SU-DHL-6 (cell line): ENCODE results near the gene MUC12.

Experiments
- H2AFZ ChIP-seq: fragments of 200-600 bp; sonication (generic); 2 replicates; pipeline ENCODE4 v1.6.1; 2014; ENCODE audit warnings: low read depth, mild to moderate bottlenecking, moderate library complexity, mixed read lengths, antibody characterized with exemption, low read length; ENCODE audit not compliant: severe bottlenecking
- H3F3A ChIP-seq: fragments of 200-600 bp; shearing (Covaris generic); 2 replicates; pipeline ENCODE4 v1.6.0; 2016; ENCODE audit warnings: antibody characterized with exemption, mild to moderate bottlenecking; ENCODE audit not compliant: insufficient read depth
- H3K27ac ChIP-seq: fragments of 200-600 bp; sonication (generic); 2 replicates; pipeline ENCODE4 v1.5.1; 2016; ENCODE audit warnings: low read depth, mild to moderate bottlenecking, low read length, moderate library complexity, mixed read lengths
- H3K27me3 ChIP-seq: fragments of 200-600 bp; sonication (generic), shearing (Covaris generic); 2 replicates; pipeline ENCODE4 v1.6.0; 2014; ENCODE audit warnings: mild to moderate bottlenecking, low read length
- H3K36me3 ChIP-seq: fragments of 200-600 bp; sonication (generic); 2 replicates; pipeline ENCODE4 v1.6.1; 2014; ENCODE audit warnings: mild to moderate bottlenecking, low read length, mixed read lengths
- H3K4me2 ChIP-seq: fragments of 300-600, 200-600 bp; shearing (Covaris generic), sonication (generic); 2 replicates; pipeline ENCODE4 v1.6.0; 2014; ENCODE audit warnings: low read length, low read depth, mild to moderate bottlenecking; ENCODE audit not compliant: poor library complexity, severe bottlenecking
- H3K4me3 ChIP-seq: fragments of 200-600 bp; sonication (generic); 2 replicates; pipeline ENCODE4 v1.5.1; 2014; ENCODE audit warnings: antibody characterized with exemption, low read length, mild to moderate bottlenecking, mixed read lengths; ENCODE audit not compliant: insufficient read depth, poor library complexity, severe bottlenecking
- H3K79me2 ChIP-seq: fragments of 200-600 bp; sonication (generic); 2 replicates; pipeline ENCODE4 v1.6.1; 2014; ENCODE audit warnings: mild to moderate bottlenecking, low read length, moderate library complexity; ENCODE audit not compliant: insufficient read depth
- H3K9ac ChIP-seq: fragments of 200-600 bp; sonication (generic); 2 replicates; pipeline ENCODE4 v1.7.0; 2014; ENCODE audit warnings: mild to moderate bottlenecking, low read length
- H3K9me2 ChIP-seq: fragments of 200-600 bp; sonication (generic); replicated peaks from 2 replicates; pipeline ENCODE4 v1.6.1; 2014; ENCODE audit warnings: low read length; ENCODE audit not compliant: insufficient read depth
- H3K9me3 ChIP-seq: fragments of 200-600 bp; sonication (generic); 2 replicates; pipeline ENCODE4 v1.6.1; 2014; ENCODE audit warnings: low read length, mixed read lengths; ENCODE audit not compliant: insufficient read depth
- H4K20me1 ChIP-seq: fragments of 200-600 bp; sonication (generic); 2 replicates; pipeline ENCODE4 v1.6.1; 2014; ENCODE audit warnings: low read depth, mild to moderate bottlenecking, antibody characterized with exemption, low read length, moderate library complexity, mixed read lengths
- CTCF ChIP-seq: fragments of 200-600 bp; sonication (generic); IDR thresholded peaks from one replicate; pipeline ENCODE4 v1.5.1; 2017; ENCODE audit warnings: antibody characterized with exemption, mild to moderate bottlenecking, low read length, moderate library complexity; ENCODE audit not compliant: insufficient read depth, poor library complexity, severe bottlenecking
- EZH2phosphoT487 ChIP-seq: fragments of 200-600 bp; sonication (generic), shearing (Covaris generic); conservative IDR thresholded peaks from 2 replicates; pipeline ENCODE4 v1.6.1; 2018; ENCODE audit warnings: mild to moderate bottlenecking, antibody characterized with exemption, low read length, moderate library complexity, mixed read lengths

Gene MUC12

GRCh38 chr7:100963874-100964273 lies 5.5 kb upstream of the MUC12 start:
- no peak overlapping the region for H3K4me2 ChIP-seq
- H3F3A ChIP-seq, result no peaks in the 10 kb centered on the region
- no peak overlapping the region for H3K4me3 ChIP-seq
- H3K9ac ChIP-seq, result no peak overlapping the region
- no peaks in the 10 kb centered on the region for H3K9me2 ChIP-seq
- no peaks in the 10 kb centered on the region for H3K9me3 ChIP-seq
- no peak overlapping the region for H3K27ac ChIP-seq
- no peak overlapping the region for H2AFZ ChIP-seq
- H3K27me3 ChIP-seq, result no peaks in the 10 kb centered on the region
- no peaks in the 10 kb centered on the region for H3K79me2 ChIP-seq
- no peaks in the 10 kb centered on the region for H4K20me1 ChIP-seq
- no peaks in the 10 kb centered on the region for H3K36me3 ChIP-seq
- TF ChIP-seq EZH2phosphoT487, result no peak
- no peak for TF ChIP-seq CTCF

- Histone ChIP-seq H4K20me1 (no peaks in the 10 kb centered on the region), H3K36me3 (no peaks in the 10 kb centered on the region), H3K9me2 (no peaks in the 10 kb centered on the region), H3K9ac (no peak overlapping the region), H3K4me3 (no peak overlapping the region), H3K27ac (no peak overlapping the region), H3K79me2 (no peaks in the 10 kb centered on the region), H3F3A (no peaks in the 10 kb centered on the region), H3K9me3 (no peaks in the 10 kb centered on the region), H3K27me3 (no peaks in the 10 kb centered on the region), H3K4me2 (no peak overlapping the region), H2AFZ (no peak overlapping the region)
- TF ChIP-seq EZH2phosphoT487 (no peak), CTCF (no peak)
These were observed 4.7 kb upstream of the MUC12 start for GRCh38 chr7:100964630-100965029.

- H3K36me3 ChIP-seq, result no peaks in the 10 kb centered on the region
- H4K20me1 ChIP-seq, result no peaks in the 10 kb centered on the region
- no peak for TF ChIP-seq EZH2phosphoT487
- no peak for TF ChIP-seq CTCF
- no peaks in the 10 kb centered on the region for H3F3A ChIP-seq
- no peaks in the 10 kb centered on the region for H3K9me2 ChIP-seq
- H3K27ac ChIP-seq, result no peak overlapping the region
- H3K27me3 ChIP-seq, result no peaks in the 10 kb centered on the region
- H3K79me2 ChIP-seq, result no peaks in the 10 kb centered on the region
- H3K9me3 ChIP-seq, result no peaks in the 10 kb centered on the region
- no peak overlapping the region for H3K4me3 ChIP-seq
- H2AFZ ChIP-seq, result no peak overlapping the region
- no peak overlapping the region for H3K4me2 ChIP-seq
- H3K9ac ChIP-seq, result no peak overlapping the region
These were observed 4.2 kb upstream of the MUC12 start for GRCh38 chr7:100965045-100965722.
